HEK293 (cell line): ENCODE data around the gene FKBP14.

ENCODE experiments used
- GLI4 ChIP-seq: fragments of 450-650 bp; formaldehyde crosslinking; IDR thresholded peaks from 2 replicates; pipeline ENCODE4 v1.5.1; 2016; ENCODE audit warnings: missing biosample characterization, missing genetic modification characterization
- MEIS1 ChIP-seq: sonication (generic); formaldehyde crosslinking; IDR thresholded peaks from 2 replicates; pipeline ENCODE4 v1.8.1; 2022; ENCODE audit warnings: missing genetic modification reagents, mild to moderate bottlenecking, borderline replicate concordance
- TCF7L2 ChIP-seq: IDR thresholded peaks from 2 replicates; pipeline ENCODE4 v1.6.1; 2011; ENCODE audit warnings: low read depth, mild to moderate bottlenecking, inconsistent platforms, low read length, moderate library complexity, borderline replicate concordance
- YY1 ChIP-seq: fragments of 450-650 bp; formaldehyde crosslinking; IDR thresholded peaks from 2 replicates; pipeline ENCODE4 v1.5.1; 2018; ENCODE audit warnings: missing biosample characterization, missing genetic modification characterization
- ZBTB10 ChIP-seq: fragments of 450-650 bp; formaldehyde crosslinking; IDR thresholded peaks from 2 replicates; pipeline ENCODE4 v1.5.1; 2016; ENCODE audit warnings: missing biosample characterization, missing genetic modification characterization
- ZNF10 ChIP-seq: fragments of 450-650 bp; formaldehyde crosslinking; IDR thresholded peaks from 2 replicates; pipeline ENCODE4 v1.5.1; 2017; ENCODE audit warnings: missing biosample characterization, missing genetic modification characterization
- ZNF473 ChIP-seq: fragments of 450-650 bp; formaldehyde crosslinking; IDR thresholded peaks from 2 replicates; pipeline ENCODE4 v1.5.1; 2017; ENCODE audit warnings: missing biosample characterization, missing genetic modification characterization
- ZNF610 ChIP-seq: fragments of 450-650 bp; formaldehyde crosslinking; IDR thresholded peaks from 2 replicates; pipeline ENCODE4 v1.5.1; 2016; ENCODE audit warnings: missing biosample characterization, missing genetic modification characterization, borderline replicate concordance
- ZNF747 ChIP-seq: fragments of 450-650 bp; formaldehyde crosslinking; IDR thresholded peaks from 2 replicates; pipeline ENCODE4 v1.5.1; 2016; ENCODE audit warnings: missing biosample characterization, missing genetic modification characterization
- ZNF830 ChIP-seq: fragments of 450-650 bp; IDR thresholded peaks from 2 replicates; pipeline ENCODE4 v1.5.0; 2018; ENCODE audit warnings: missing biosample characterization, missing genetic modification characterization, low read depth, mild to moderate bottlenecking, moderate library complexity
- ZSCAN18 ChIP-seq: fragments of 450-650 bp; formaldehyde crosslinking; IDR thresholded peaks from 2 replicates; pipeline ENCODE4 v1.5.1; 2016; ENCODE audit warnings: missing biosample characterization, missing genetic modification characterization
- TF ChIP-seq, protein P1 (sequence below): fragments of 450-650 bp; formaldehyde crosslinking; IDR thresholded peaks from 2 replicates; pipeline ENCODE4 v1.5.1; 2016; ENCODE audit warnings: missing biosample characterization, missing genetic modification characterization

DNA sequence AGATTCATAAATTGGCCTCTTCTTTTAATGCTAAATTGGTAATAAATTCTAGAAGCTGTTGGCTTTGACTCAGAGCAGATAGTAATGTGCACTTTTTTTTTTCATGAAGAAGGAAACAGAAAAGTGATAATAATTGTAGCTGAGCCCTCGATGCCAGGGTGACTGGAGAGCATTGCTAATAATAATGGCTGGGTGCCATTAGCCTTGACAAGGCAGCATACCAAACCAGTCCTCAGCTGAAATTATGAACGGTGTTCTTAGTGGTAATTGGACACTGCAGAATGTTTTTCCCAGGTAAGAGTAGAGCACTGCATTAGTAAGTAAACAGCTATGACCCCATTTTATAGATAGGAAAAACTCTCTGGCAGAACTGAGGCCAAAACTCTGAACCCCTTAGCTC is 20.6 kb upstream of the FKBP14 start:
- no peak for TF ChIP-seq ZNF473 (tag by site-specific recombination)
- TF ChIP-seq GLI4: no peak
- no peak for TF ChIP-seq ZBTB10
- TF ChIP-seq YY1: no peak
- TF ChIP-seq, protein P1, sequence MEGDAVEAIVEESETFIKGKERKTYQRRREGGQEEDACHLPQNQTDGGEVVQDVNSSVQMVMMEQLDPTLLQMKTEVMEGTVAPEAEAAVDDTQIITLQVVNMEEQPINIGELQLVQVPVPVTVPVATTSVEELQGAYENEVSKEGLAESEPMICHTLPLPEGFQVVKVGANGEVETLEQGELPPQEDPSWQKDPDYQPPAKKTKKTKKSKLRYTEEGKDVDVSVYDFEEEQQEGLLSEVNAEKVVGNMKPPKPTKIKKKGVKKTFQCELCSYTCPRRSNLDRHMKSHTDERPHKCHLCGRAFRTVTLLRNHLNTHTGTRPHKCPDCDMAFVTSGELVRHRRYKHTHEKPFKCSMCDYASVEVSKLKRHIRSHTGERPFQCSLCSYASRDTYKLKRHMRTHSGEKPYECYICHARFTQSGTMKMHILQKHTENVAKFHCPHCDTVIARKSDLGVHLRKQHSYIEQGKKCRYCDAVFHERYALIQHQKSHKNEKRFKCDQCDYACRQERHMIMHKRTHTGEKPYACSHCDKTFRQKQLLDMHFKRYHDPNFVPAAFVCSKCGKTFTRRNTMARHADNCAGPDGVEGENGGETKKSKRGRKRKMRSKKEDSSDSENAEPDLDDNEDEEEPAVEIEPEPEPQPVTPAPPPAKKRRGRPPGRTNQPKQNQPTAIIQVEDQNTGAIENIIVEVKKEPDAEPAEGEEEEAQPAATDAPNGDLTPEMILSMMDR (tag by site-specific recombination): no peak
- TF ChIP-seq ZSCAN18 (tag by site-specific recombination): no peak
- TF ChIP-seq MEIS1 (CRISPR knock-in tag): no peak
- TF ChIP-seq ZNF747 (tag by site-specific recombination): no peak
- TF ChIP-seq ZNF10 (tag by site-specific recombination): no peak
- TF ChIP-seq ZNF830 (tag by site-specific recombination): no peak
- no peak for TF ChIP-seq TCF7L2
- TF ChIP-seq ZNF610 (tag by site-specific recombination): no peak
